ENCODE measurements around the gene NFE2L2. TPM values are rescaled to one million over a fixed set of nuclear protein-coding genes. Genes with fewer than 3 reads are reported as not detected.

Gene NFE2L2
- total and polyA plus RNA-seq, 9 of the 15 experiments (the other 6 are each of a cell fraction or from before 2014, with no cell fraction given): 29.3 to 120 (median 59.3) TPM

GRCh38 chr2:177239932-177240630 is 24.4 kb downstream of the NFE2L2 start (continued):
- TF ChIP-seq PKNOX1 (IDR thresholded peaks at IDR 0.05) (peak; percentile 38; the same call in 1 of the 2 replicates), SMARCE1 (IDR thresholded peaks at IDR 0.05) (peak; percentile 53; the same call in 1 of the 2 replicates), ZFP36 (IDR thresholded peaks at IDR 0.05; ENCODE audit: low read depth, low read length, partially characterized antibody) (no peak), CXXC5 (CRISPR knock-in tag; IDR thresholded peaks at IDR 0.05) (no peak), SRF (CRISPR knock-in tag; IDR thresholded peaks at IDR 0.05) (0 out of 4 replicates have a peak, but pooled peaks of 1 of the 2 experiments have one; percentile 13), KAT7 (CRISPR knock-in tag; IDR thresholded peaks at IDR 0.05; ENCODE audit: borderline replicate concordance) (0 out of 2 replicates have a peak, but pooled peaks have one; percentile 41), ZNF384 (IDR thresholded peaks at IDR 0.05; ENCODE audit: low read depth, low read length) (no peak), MEIS2 (IDR thresholded peaks at IDR 0.05; ENCODE audit: partially characterized antibody) (peak; percentile 66), ETV6 (IDR thresholded peaks at IDR 0.05; ENCODE audit: borderline replicate concordance in 1 of 2, low read depth in 2 of 2, low read length in 1 of 2) (peak; percentile 88 to 96), ETV6 (CRISPR knock-in tag; IDR thresholded peaks at IDR 0.05; ENCODE audit: borderline replicate concordance) (no peak), SP2 (IDR thresholded peaks at IDR 0.05; ENCODE audit: extremely low read depth, low read depth, low read length, poor library complexity, severe bottlenecking) (no peak), SOX6 (IDR thresholded peaks at IDR 0.05) (peak; percentile 45; the same call in 1 of the 2 replicates), CBFA2T2 (conservative IDR thresholded peaks at IDR 0.05) (no peak), ZNF224 (CRISPR knock-in tag; IDR thresholded peaks at IDR 0.05) (no peak), ZBTB49 (CRISPR knock-in tag; IDR thresholded peaks at IDR 0.05; ENCODE audit: borderline replicate concordance) (no peak), HDAC1 (IDR thresholded peaks at IDR 0.05) (peak in 1 of 2 experiments; percentile 29; a peak in 1 of 4 replicates)

Data from K562 (cell line).